Stimulated activated CD8-positive, alpha-beta memory T cell treated with anti-CD3 and anti-CD28 coated beads, Interleukin-7, amount 100 ng/mL, for 1 hour (primary cell): Measurements from ENCODE around the gene CELF2.

Experiments
- DNase-seq, 2 donors: peaks; one replicate each; pipeline ENCODE4 v3.0.0-alpha.2; 2020; ENCODE audit warnings: low read depth in 2 of 2

The CELF2 gene

GRCh38 chr10:11154849-11155498 is 137.3 kb downstream of the CELF2 start:
- no peak for DNase-seq

- no peak for DNase-seq
Measured at GRCh38 chr10:11156480-11156879, 138.8 kb downstream of the CELF2 start.

- DNase-seq = no peak
Measured at GRCh38 chr10:11157292-11158076, 139.8 kb downstream of the CELF2 start.

- DNase-seq = no peak
Measured at GRCh38 chr10:11158080-11158479, 140.4 kb downstream of the CELF2 start.

GRCh38 chr10:11159543-11160215 is 142.0 kb downstream of the CELF2 start:
- no peak for DNase-seq

GRCh38 chr10:11161096-11161495 is 143.4 kb downstream of the CELF2 start:
- DNase-seq = no peak

GRCh38 chr10:11161910-11162309 is 144.2 kb downstream of the CELF2 start:
- DNase-seq = no peak

- DNase-seq = peak; percentile 52 to 58
Measured at GRCh38 chr10:11162828-11163599, 145.3 kb downstream of the CELF2 start.

- no peak for DNase-seq
Measured at GRCh38 chr10:11163780-11164550, 146.3 kb downstream of the CELF2 start.

GRCh38 chr10:11164551-11164802 is 146.8 kb downstream of the CELF2 start:
- DNase-seq = no peak

- DNase-seq = peak in 1 of 2 donors; percentile 33
Measured at GRCh38 chr10:11164803-11165590, 147.3 kb downstream of the CELF2 start.

GRCh38 chr10:11165591-11166543 is 148.2 kb downstream of the CELF2 start:
- DNase-seq = peak in 1 of 2 donors; percentile 41

GRCh38 chr10:11166550-11166949 is 148.9 kb downstream of the CELF2 start:
- DNase-seq = no peak

GRCh38 chr10:11167233-11167966 is 149.7 kb downstream of the CELF2 start:
- no peak for DNase-seq

GRCh38 chr10:11168423-11169090 is 150.9 kb downstream of the CELF2 start:
- no peak for DNase-seq

- DNase-seq = no peak
Measured at GRCh38 chr10:11169976-11170375, 152.3 kb downstream of the CELF2 start.

- no peak for DNase-seq
Measured at GRCh38 chr10:11170574-11170973, 152.9 kb downstream of the CELF2 start.
